ENCODE results near the gene BROX.
"Not testable (repeated sequence)": the region's sequence is repeated elsewhere in the genome, so short reads cannot be mapped to it uniquely, and the experiment has no call there.

Gene BROX

DNA sequence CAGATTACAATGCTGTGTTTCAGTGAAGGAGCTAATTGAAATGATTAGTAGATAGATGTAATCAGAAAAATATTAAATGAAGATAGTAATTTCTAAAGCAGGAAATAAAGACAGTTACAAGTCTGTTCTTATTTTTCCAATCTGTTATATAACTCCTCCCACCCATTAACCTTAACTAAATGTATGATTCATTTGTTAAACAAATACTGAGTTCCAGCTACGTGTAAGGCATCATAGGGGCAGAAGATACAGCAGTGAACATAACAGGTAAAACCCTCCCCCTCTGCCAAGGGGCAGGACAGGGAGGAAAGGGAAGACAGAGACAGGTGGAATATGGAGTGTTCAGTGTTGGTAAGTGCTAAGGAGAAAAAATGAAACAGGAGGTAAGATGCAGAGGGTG is 24.6 kb downstream of the BROX start, which contains the start of gene FAM177B:
TSS of gene FAM177B (plus strand) at position 231 of the 400 bp plus-strand sequence. CDS start 9,344 bp downstream, outside the sequence.
- Mint-ChIP-seq H3K4me1 (no peaks in the 10 kb centered on the region), H3K27me3 (ENCODE audit: low read depth) (no peaks in the 10 kb centered on the region), H3K9me3 (no peaks in the 10 kb centered on the region), H3K27ac (no peak within 1 kb of the TSS), H3K36me3 (ENCODE audit: low read depth) (peaks cover 13% of the 10 kb centered on the region), H3K4me3 (no peak within 1 kb of the TSS)
- TF ChIP-seq, protein P1, sequence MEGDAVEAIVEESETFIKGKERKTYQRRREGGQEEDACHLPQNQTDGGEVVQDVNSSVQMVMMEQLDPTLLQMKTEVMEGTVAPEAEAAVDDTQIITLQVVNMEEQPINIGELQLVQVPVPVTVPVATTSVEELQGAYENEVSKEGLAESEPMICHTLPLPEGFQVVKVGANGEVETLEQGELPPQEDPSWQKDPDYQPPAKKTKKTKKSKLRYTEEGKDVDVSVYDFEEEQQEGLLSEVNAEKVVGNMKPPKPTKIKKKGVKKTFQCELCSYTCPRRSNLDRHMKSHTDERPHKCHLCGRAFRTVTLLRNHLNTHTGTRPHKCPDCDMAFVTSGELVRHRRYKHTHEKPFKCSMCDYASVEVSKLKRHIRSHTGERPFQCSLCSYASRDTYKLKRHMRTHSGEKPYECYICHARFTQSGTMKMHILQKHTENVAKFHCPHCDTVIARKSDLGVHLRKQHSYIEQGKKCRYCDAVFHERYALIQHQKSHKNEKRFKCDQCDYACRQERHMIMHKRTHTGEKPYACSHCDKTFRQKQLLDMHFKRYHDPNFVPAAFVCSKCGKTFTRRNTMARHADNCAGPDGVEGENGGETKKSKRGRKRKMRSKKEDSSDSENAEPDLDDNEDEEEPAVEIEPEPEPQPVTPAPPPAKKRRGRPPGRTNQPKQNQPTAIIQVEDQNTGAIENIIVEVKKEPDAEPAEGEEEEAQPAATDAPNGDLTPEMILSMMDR (IDR thresholded peaks at IDR 0.05; ENCODE audit: unreplicated experiment in 3 of 3) = no peak

DNA sequence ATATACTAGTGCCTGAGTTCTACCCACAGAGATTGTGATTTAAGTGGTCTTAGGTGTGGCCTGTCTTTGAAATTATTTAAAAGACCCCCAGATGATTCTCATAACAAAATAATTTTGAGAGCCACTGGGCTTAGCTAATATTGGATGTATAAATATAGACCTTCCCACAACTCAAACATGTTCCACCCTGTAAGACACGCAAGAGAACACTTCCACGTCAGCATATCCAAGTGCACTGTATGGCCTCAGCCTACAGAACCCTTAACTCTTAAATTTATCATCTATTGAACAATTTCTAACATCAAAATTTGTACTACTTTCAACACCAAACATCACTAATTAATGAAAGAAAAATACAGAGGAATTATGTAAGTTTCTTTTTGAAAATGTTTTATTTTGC is 27.1 kb downstream of the BROX start:
- Mint-ChIP-seq H3K4me3 (no peak overlapping the region), H3K4me1 (no peaks in the 10 kb centered on the region), H3K9me3 (no peaks in the 10 kb centered on the region), H3K36me3 (ENCODE audit: low read depth) (peaks cover 3% of the 10 kb centered on the region), H3K27ac (no peak overlapping the region), H3K27me3 (ENCODE audit: low read depth) (no peaks in the 10 kb centered on the region)
- TF ChIP-seq, protein P1 (IDR thresholded peaks at IDR 0.05; ENCODE audit: unreplicated experiment in 3 of 3) = no peak

DNA sequence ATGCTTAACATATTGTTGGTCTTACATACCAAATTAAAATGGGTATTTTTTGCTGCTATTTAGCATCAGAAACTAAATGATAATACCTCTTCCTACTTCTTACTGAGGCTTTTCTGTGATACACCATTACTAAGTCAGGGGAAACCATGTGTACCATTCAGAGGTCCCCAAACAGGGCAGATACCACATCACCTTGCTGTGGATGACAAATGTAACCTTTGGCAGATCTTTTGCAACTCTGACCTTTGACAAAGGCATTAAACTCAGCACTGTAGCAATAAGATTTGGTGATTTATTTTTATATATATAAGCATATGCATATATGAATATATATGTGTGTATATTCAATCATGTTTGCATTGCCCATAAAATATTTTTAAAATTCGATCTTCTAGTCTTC is 27.6 kb downstream of the BROX start:
- no peak overlapping the region for H3K27ac Mint-ChIP-seq
- H3K36me3 Mint-ChIP-seq (ENCODE audit: low read depth) = no peaks in the 10 kb centered on the region
- TF ChIP-seq, protein P1 (IDR thresholded peaks at IDR 0.05; ENCODE audit: unreplicated experiment in 3 of 3) = no peak
- H3K9me3 Mint-ChIP-seq = no peaks in the 10 kb centered on the region
- H3K4me1 Mint-ChIP-seq = no peaks in the 10 kb centered on the region
- no peaks in the 10 kb centered on the region for H3K27me3 Mint-ChIP-seq (ENCODE audit: low read depth)
- no peak overlapping the region for H3K4me3 Mint-ChIP-seq

DNA sequence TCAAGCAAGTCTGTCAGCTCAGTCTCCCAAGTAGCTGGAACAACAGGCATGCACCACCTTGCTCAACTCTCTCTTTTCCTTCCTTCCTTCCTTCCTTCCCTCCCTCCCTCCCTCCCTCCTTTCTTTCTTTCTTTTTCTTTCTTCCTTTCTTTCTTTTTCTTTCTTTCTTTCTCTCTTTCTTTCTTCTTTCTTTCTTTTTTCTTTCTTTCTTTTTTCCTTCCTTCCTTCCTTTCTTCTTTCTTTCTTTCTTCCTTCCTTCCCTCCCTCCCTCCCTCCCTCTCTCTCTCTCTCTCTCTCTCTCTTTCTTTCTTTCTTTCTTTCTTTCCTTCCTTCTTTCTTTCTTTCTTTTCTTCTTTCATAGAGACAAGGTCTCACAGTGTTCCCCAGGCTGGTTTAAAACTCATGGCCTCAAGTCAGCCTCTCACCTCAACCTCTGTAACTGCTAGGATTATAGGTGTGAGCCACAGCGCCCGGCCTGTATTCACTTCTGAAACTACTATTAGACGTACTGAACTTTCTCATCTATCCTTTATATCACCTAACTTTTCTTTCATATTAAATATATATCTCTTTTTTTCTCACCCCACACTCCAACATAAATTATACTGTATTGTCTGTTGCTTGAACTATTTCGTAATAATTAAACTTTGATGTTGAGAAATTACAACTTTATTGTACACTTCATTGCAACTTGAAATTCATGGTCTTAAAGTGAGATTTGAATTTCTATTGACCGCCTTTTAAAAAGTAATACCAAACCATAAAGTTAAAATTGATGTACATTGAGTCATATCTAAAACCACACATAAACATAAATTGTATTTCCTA is 29.5 kb downstream of the BROX start:
- H3K4me1 Mint-ChIP-seq; H3K27ac Mint-ChIP-seq; H3K27me3 Mint-ChIP-seq (ENCODE audit: low read depth); H3K36me3 Mint-ChIP-seq (ENCODE audit: low read depth); H3K4me3 Mint-ChIP-seq; H3K9me3 Mint-ChIP-seq: not testable (repeated sequence)

DNA sequence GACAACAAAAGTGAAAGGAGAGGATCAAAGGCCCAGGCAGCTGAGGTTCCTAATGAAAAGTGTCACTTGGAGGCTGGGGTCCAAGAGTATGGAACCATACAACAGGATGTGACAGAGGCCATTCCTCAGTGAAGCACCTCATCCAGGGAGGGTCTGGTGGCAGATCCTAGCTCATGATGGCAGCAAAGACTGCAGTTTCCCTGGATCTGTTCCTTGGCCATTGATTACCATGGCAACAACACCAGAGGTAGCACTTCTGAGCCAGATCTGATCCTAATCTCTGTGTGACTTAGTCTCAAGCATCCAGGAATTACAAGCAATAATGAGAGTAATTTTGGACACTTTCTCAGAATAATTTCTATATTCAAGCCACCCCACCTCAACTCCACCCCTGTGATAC is 37.6 kb downstream of the BROX start:
- TF ChIP-seq, protein P1 (IDR thresholded peaks at IDR 0.05; ENCODE audit: unreplicated experiment in 3 of 3) = no peak
- H3K36me3 Mint-ChIP-seq (ENCODE audit: low read depth) = no peaks in the 10 kb centered on the region
- H3K27ac Mint-ChIP-seq = no peak overlapping the region
- no peaks in the 10 kb centered on the region for H3K27me3 Mint-ChIP-seq (ENCODE audit: low read depth)
- H3K9me3 Mint-ChIP-seq = no peaks in the 10 kb centered on the region
- H3K4me1 Mint-ChIP-seq = no peaks in the 10 kb centered on the region
- H3K4me3 Mint-ChIP-seq = no peak overlapping the region

DNA sequence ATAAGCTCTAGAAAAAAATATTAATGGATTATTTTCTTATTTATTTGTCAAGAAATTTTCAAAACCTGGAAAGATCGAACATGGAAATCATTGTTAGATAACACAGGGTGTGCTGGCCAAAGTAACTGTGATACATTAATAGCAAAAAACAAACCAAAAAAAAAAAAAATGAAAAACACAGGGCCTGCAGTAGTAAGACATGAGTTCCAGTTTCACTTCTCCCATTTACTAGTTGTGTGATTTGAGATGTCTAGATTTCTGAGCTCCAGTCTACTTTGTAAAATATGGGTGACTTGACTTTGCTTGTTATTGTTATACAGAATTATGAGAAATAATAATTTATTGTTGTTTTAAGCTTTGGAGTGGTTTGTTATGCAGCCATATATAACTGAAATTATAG is 38.3 kb downstream of the BROX start:
- no peak overlapping the region for H3K27ac Mint-ChIP-seq
- no peaks in the 10 kb centered on the region for H3K36me3 Mint-ChIP-seq (ENCODE audit: low read depth)
- TF ChIP-seq, protein P1 (IDR thresholded peaks at IDR 0.05; ENCODE audit: unreplicated experiment in 3 of 3) = no peak
- H3K27me3 Mint-ChIP-seq (ENCODE audit: low read depth) = no peaks in the 10 kb centered on the region
- H3K9me3 Mint-ChIP-seq = no peaks in the 10 kb centered on the region
- H3K4me3 Mint-ChIP-seq = no peak overlapping the region
- no peaks in the 10 kb centered on the region for H3K4me1 Mint-ChIP-seq
